COLO829 (cell line): ENCODE results near the gene SLC2A9.
"Not testable (repeated sequence)": the region's sequence is repeated elsewhere in the genome, so short reads cannot be mapped to it uniquely, and the experiment has no call there.

Experiments
- DNase-seq: peaks from one replicate; pipeline ENCODE4 v3.0.0; 2012; ENCODE audit warnings: low spot score

Gene SLC2A9

GRCh38 chr4:9820343-9820742, 201.0 kb downstream of the SLC2A9 start:
- no peak for DNase-seq

- DNase-seq, result no peak
These were observed 205.0 kb downstream of the SLC2A9 start for GRCh38 chr4:9816285-9816684.

- DNase-seq, result no peak
These were observed 208.6 kb downstream of the SLC2A9 start for GRCh38 chr4:9812501-9813340.

- DNase-seq, result no peak
These were observed 209.5 kb downstream of the SLC2A9 start for GRCh38 chr4:9811806-9812205.

- DNase-seq, result no peak
These were observed 213.2 kb downstream of the SLC2A9 start for GRCh38 chr4:9808077-9808476.

GRCh38 chr4:9804918-9805317, 216.4 kb downstream of the SLC2A9 start:
- no peak for DNase-seq

- no peak for DNase-seq
These were observed 220.4 kb downstream of the SLC2A9 start for GRCh38 chr4:9800848-9801247.

GRCh38 chr4:9796641-9797040, 224.7 kb downstream of the SLC2A9 start:
- not testable (repeated sequence) for DNase-seq

- no peak for DNase-seq
These were observed 228.9 kb downstream of the SLC2A9 start for GRCh38 chr4:9792381-9792780.

- DNase-seq, result not testable (repeated sequence)
These were observed 235.4 kb downstream of the SLC2A9 start for GRCh38 chr4:9785891-9786290.

GRCh38 chr4:9782136-9782436, 239.2 kb downstream of the SLC2A9 start:
- no peak for DNase-seq

GRCh38 chr4:9781343-9782135, 239.8 kb downstream of the SLC2A9 start, which contains the start of gene DRD5:
Gene DRD5, plus strand, starts transcription at chr4:9781634. Its CDS starts 396 bp downstream, at chr4:9782030.
- no peak for DNase-seq
